Cardiac muscle cell (in vitro differentiated cells and primary cell): Measurements from ENCODE around the gene STAMBP. TPM values are rescaled to one million over a fixed set of nuclear protein-coding genes. Genes with fewer than 3 reads are reported as not detected.
A peak's percentile ranks its signal among the peaks of the same experiment; 100 is the strongest.
"Not testable (repeated sequence)": the region's sequence is repeated elsewhere in the genome, so short reads cannot be mapped to it uniquely, and the experiment has no call there.

Experiments used
- DNase-seq, 2 donors: peaks; one replicate each; pipeline versions ENCODE4 v3.0.0 to v3.0.0-alpha.2; 2010 to 2017; ENCODE audit warnings: low read depth in 1 of 2, low spot score in 1 of 2
- H3K27ac ChIP-seq: fragments of 200-600 bp; sonication (generic); 2 replicates; pipeline ENCODE4 v1.5.1; 2016
- H3K27me3 ChIP-seq: fragments of 200-600 bp; sonication (generic); 2 replicates; pipeline ENCODE4 v1.6.0; 2016; ENCODE audit warnings: control low read depth
- H3K36me3 ChIP-seq: fragments of 200-600 bp; sonication (generic); 2 replicates; pipeline ENCODE4 v1.5.1; 2016; ENCODE audit warnings: control low read depth
- H3K4me1 ChIP-seq: fragments of 200-600 bp; sonication (generic); 2 replicates; pipeline ENCODE4 v1.8.1; 2017; ENCODE audit warnings: low read depth, mild to moderate bottlenecking, mixed run types
- H3K4me3 ChIP-seq: fragments of 200-600 bp; sonication (generic); 2 replicates; pipeline ENCODE4 v1.5.1; 2016; ENCODE audit warnings: mild to moderate bottlenecking
- H3K9me3 ChIP-seq: fragments of 200-600 bp; sonication (generic); 2 replicates; pipeline ENCODE4 v1.5.1; 2017; ENCODE audit warnings: low read depth, mild to moderate bottlenecking, control low read depth
- polyA plus RNA-seq: library from polyadenylated mRNA; unstranded; fragments of >200 nt; fragmentation: Nextera tagmentation; extraction: Ambion mirVana; gene quantifications from 2 replicates; pipeline ENCODE4 v1.2.1, GENCODE V29; 2016
- total RNA-seq: library from RNA; depleted of rRNA; stranded (reverse); fragments of >200 nt; gene quantifications from 2 replicates; pipeline ENCODE4 v1.2.3, GENCODE V29; 2016
- TF ChIP-seq, protein P1 (sequence below): IDR thresholded peaks from 2 replicates; pipeline ENCODE4 v1.5.1; 2012; ENCODE audit warnings: low read depth, mild to moderate bottlenecking, low read length

Gene STAMBP
- total RNA-seq (24.8 and 31.9 TPM in 2 replicates), polyA plus RNA-seq (35.7 and 49.3 TPM in 2 replicates)

GRCh38 chr2:73828818-73829570 is at the start of gene STAMBP:
Gene STAMBP, plus strand, starts transcription at chr2:73828961. Its CDS starts 1,896 bp downstream, at chr2:73830857.
- H3K4me1 ChIP-seq, result peaks cover 10% of the 10 kb centered on the region
- DNase-seq, result peak; percentile 97
- no peaks in the 10 kb centered on the region for H3K9me3 ChIP-seq
- peaks cover 26% of the 10 kb centered on the region for H3K27me3 ChIP-seq
- TF ChIP-seq, protein P1, sequence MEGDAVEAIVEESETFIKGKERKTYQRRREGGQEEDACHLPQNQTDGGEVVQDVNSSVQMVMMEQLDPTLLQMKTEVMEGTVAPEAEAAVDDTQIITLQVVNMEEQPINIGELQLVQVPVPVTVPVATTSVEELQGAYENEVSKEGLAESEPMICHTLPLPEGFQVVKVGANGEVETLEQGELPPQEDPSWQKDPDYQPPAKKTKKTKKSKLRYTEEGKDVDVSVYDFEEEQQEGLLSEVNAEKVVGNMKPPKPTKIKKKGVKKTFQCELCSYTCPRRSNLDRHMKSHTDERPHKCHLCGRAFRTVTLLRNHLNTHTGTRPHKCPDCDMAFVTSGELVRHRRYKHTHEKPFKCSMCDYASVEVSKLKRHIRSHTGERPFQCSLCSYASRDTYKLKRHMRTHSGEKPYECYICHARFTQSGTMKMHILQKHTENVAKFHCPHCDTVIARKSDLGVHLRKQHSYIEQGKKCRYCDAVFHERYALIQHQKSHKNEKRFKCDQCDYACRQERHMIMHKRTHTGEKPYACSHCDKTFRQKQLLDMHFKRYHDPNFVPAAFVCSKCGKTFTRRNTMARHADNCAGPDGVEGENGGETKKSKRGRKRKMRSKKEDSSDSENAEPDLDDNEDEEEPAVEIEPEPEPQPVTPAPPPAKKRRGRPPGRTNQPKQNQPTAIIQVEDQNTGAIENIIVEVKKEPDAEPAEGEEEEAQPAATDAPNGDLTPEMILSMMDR, result no peak
- H3K36me3 ChIP-seq, result peaks cover 13% of the 10 kb centered on the region
- H3K27ac ChIP-seq, result peak within 1 kb of the TSS; percentile 91
- H3K4me3 ChIP-seq, result peak within 1 kb of the TSS; percentile 78

GRCh38 chr2:73779467-73780236 is 49.1 kb upstream of the STAMBP start, which contains the start of gene DUSP11:
Gene DUSP11, minus strand, starts transcription at chr2:73780103. Its CDS starts 129 bp downstream, at chr2:73779974.
- TF ChIP-seq, protein P1, result peak; percentile 94
- Histone ChIP-seq H3K36me3 (peaks cover 14% of the 10 kb centered on the region), H3K4me3 (peak within 1 kb of the TSS; percentile 94), H3K27ac (peak within 1 kb of the TSS; percentile 89), H3K4me1 (peaks cover 8% of the 10 kb centered on the region), H3K9me3 (no peaks in the 10 kb centered on the region), H3K27me3 (no peaks in the 10 kb centered on the region)
- peak; percentile 95 for DNase-seq

- Histone ChIP-seq H3K27ac (no peak overlapping the region), H3K36me3 (peaks cover 10% of the 10 kb centered on the region), H3K9me3 (no peaks in the 10 kb centered on the region), H3K4me3 (peak overlapping the region; percentile 94), H3K27me3 (no peaks in the 10 kb centered on the region), H3K4me1 (peaks cover 8% of the 10 kb centered on the region)
- DNase-seq, result no peak
- TF ChIP-seq, protein P1, result no peak
Observed at GRCh38 chr2:73780237-73780582, 48.6 kb upstream of the STAMBP start.

- not testable (repeated sequence) for H3K27ac ChIP-seq, H3K4me1 ChIP-seq, H3K9me3 ChIP-seq, H3K4me3 ChIP-seq, H3K27me3 ChIP-seq, H3K36me3 ChIP-seq, DNase-seq
Observed at GRCh38 chr2:73783402-73783801, 45.4 kb upstream of the STAMBP start.

DNA sequence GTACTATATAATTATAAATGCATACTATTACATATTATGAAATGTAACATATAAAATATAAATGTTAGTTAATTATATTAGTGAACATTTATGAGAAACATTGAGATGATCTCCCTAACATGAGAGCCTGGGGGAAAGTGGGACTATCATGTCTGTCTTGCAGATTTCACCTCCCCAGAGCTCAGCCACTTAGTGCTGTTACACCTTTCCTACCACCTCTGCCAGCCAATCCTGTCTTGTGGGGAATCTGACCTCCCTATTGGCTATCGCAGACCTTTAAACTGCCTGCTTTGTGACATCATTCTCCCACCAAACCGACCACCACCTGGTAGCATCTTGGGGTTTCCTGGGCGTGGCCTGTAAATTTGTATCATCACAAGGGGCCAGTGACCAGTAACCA is 44.9 kb upstream of the STAMBP start, which contains the start of gene C2orf78:
C2orf78 (plus strand) TSS at position 301 of the 400 bp plus-strand sequence. CDS start 127 bp downstream, outside the sequence.
- H3K4me3 ChIP-seq, H3K9me3 ChIP-seq, DNase-seq, H3K27me3 ChIP-seq, H3K27ac ChIP-seq, H3K4me1 ChIP-seq, H3K36me3 ChIP-seq: not testable (repeated sequence)

- TF ChIP-seq, protein P1, result no peak
Observed at GRCh38 chr2:73811878-73812277, 16.9 kb upstream of the STAMBP start.

More at GRCh38 chr2:73811878-73812277, 16.9 kb upstream of the STAMBP start:
- DNase-seq, result no peak
- H3K27ac ChIP-seq, result no peak overlapping the region
- peaks cover 48% of the 10 kb centered on the region for H3K27me3 ChIP-seq
- H3K4me1 ChIP-seq, result no peaks in the 10 kb centered on the region
- no peak overlapping the region for H3K4me3 ChIP-seq
- H3K9me3 ChIP-seq, result no peaks in the 10 kb centered on the region
- H3K36me3 ChIP-seq, result no peaks in the 10 kb centered on the region
